Activated CD4-positive, alpha-beta T cell treated with anti-CD3 and anti-CD28 coated beads for 24 hours (primary cell): ENCODE results near the gene ZCCHC9.
"Not testable (repeated sequence)": the region's sequence is repeated elsewhere in the genome, so short reads cannot be mapped to it uniquely, and the experiment has no call there.

Experiments
- DNase-seq, 2 donors: peaks; one replicate each; pipeline ENCODE4 v3.0.0-alpha.2; 2020; ENCODE audit warnings: low read depth in 2 of 2

ZCCHC9 gene

GRCh38 chr5:81301271-81302015, at the start of gene ZCCHC9:
ZCCHC9 (plus strand) TSS chr5:81301587; CDS start chr5:81304758, 3,171 bp downstream.
- peak; percentile 82 to 85 for DNase-seq

GRCh38 chr5:81251922-81252321, 49.5 kb upstream of the ZCCHC9 start:
- DNase-seq = no peak

- DNase-seq = no peak
Measured at GRCh38 chr5:81252904-81253303, 48.5 kb upstream of the ZCCHC9 start.

GRCh38 chr5:81253875-81254274, 47.5 kb upstream of the ZCCHC9 start:
- no peak for DNase-seq

GRCh38 chr5:81254886-81255559, 46.4 kb upstream of the ZCCHC9 start:
- DNase-seq = no peak

- DNase-seq = no peak
Measured at GRCh38 chr5:81256766-81257165, 44.6 kb upstream of the ZCCHC9 start.

GRCh38 chr5:81262796-81263195, 38.6 kb upstream of the ZCCHC9 start:
- not testable (repeated sequence) for DNase-seq

GRCh38 chr5:81265101-81265500, 36.3 kb upstream of the ZCCHC9 start:
- no peak for DNase-seq

- DNase-seq = no peak
Measured at GRCh38 chr5:81268521-81269196, 32.7 kb upstream of the ZCCHC9 start.

- DNase-seq = no peak
Measured at GRCh38 chr5:81269751-81270393, 31.5 kb upstream of the ZCCHC9 start.

- not testable (repeated sequence) for DNase-seq
Measured at GRCh38 chr5:81270394-81271027, 30.9 kb upstream of the ZCCHC9 start.

GRCh38 chr5:81283976-81284375, 17.4 kb upstream of the ZCCHC9 start:
- no peak for DNase-seq

- DNase-seq = no peak
Measured at GRCh38 chr5:81286059-81286617, 15.2 kb upstream of the ZCCHC9 start.

- DNase-seq = no peak
Measured at GRCh38 chr5:81288021-81288433, 13.4 kb upstream of the ZCCHC9 start.

- DNase-seq = no peak
Measured at GRCh38 chr5:81290146-81290545, 11.2 kb upstream of the ZCCHC9 start.

- no peak for DNase-seq
Measured at GRCh38 chr5:81292130-81292529, 9.3 kb upstream of the ZCCHC9 start.

- not testable (repeated sequence) for DNase-seq
Measured at GRCh38 chr5:81294021-81294420, 7.4 kb upstream of the ZCCHC9 start.

GRCh38 chr5:81297531-81297930, 3.9 kb upstream of the ZCCHC9 start:
- DNase-seq = no peak

GRCh38 chr5:81300921-81301270, 491 bp upstream of the ZCCHC9 start:
- DNase-seq = no peak

- DNase-seq = no peak
Measured at GRCh38 chr5:81302596-81302995, 1.2 kb downstream of the ZCCHC9 start.

- no peak for DNase-seq
Measured at GRCh38 chr5:81303563-81303962, 2.2 kb downstream of the ZCCHC9 start.

- no peak for DNase-seq
Measured at GRCh38 chr5:81305785-81306184, 4.4 kb downstream of the ZCCHC9 start.
